ENCODE measurements around the gene MYO7B. TPM values are rescaled to one million over a fixed set of nuclear protein-coding genes. Genes with fewer than 3 reads are reported as not detected.
A peak's percentile ranks its signal among the peaks of the same experiment; 100 is the strongest.

Gene MYO7B
- total RNA-seq, 1 donor from 2014 or later: not detected

- FAIRE-seq: no peak
- DNase-seq (ENCODE audit: low read depth): peak; percentile 77
- no peak for TF ChIP-seq CTCF (IDR thresholded peaks at IDR 0.05; ENCODE audit: insufficient read depth, low read length, severe bottlenecking)
- Histone ChIP-seq H3K27me3 (ENCODE audit: control insufficient read depth, insufficient read depth, low read length) (no peaks in the 10 kb centered on the region), H3K36me3 (ENCODE audit: control insufficient read depth, insufficient read depth, low read length) (no peaks in the 10 kb centered on the region), H3K4me3 (ENCODE audit: low read depth, low read length) (no peak overlapping the region)
Measured at GRCh38 chr2:127530245-127531140, 5.0 kb upstream of the MYO7B start.

GRCh38 chr2:127531221-127531648 lies 4.2 kb upstream of the MYO7B start:
- TF ChIP-seq CTCF (IDR thresholded peaks at IDR 0.05; ENCODE audit: insufficient read depth, low read length, severe bottlenecking): no peak
- DNase-seq (ENCODE audit: low read depth) (peak; percentile 70), FAIRE-seq (no peak)
- Histone ChIP-seq H3K36me3 (ENCODE audit: control insufficient read depth, insufficient read depth, low read length) (no peaks in the 10 kb centered on the region), H3K4me3 (ENCODE audit: low read depth, low read length) (no peak overlapping the region), H3K27me3 (ENCODE audit: control insufficient read depth, insufficient read depth, low read length) (no peaks in the 10 kb centered on the region)

GRCh38 chr2:127532296-127532695 lies 3.2 kb upstream of the MYO7B start:
- H3K4me3 ChIP-seq (ENCODE audit: low read depth, low read length): no peak overlapping the region
- no peak for TF ChIP-seq CTCF (IDR thresholded peaks at IDR 0.05; ENCODE audit: insufficient read depth, low read length, severe bottlenecking)
- no peak for FAIRE-seq
- no peaks in the 10 kb centered on the region for H3K27me3 ChIP-seq (ENCODE audit: control insufficient read depth, insufficient read depth, low read length)
- H3K36me3 ChIP-seq (ENCODE audit: control insufficient read depth, insufficient read depth, low read length): no peaks in the 10 kb centered on the region
- no peak for DNase-seq (ENCODE audit: low read depth)

GRCh38 chr2:127535918-127536317 lies 435 bp downstream of the MYO7B start:
- FAIRE-seq (no peak), DNase-seq (ENCODE audit: low read depth) (no peak)
- TF ChIP-seq CTCF (IDR thresholded peaks at IDR 0.05; ENCODE audit: insufficient read depth, low read length, severe bottlenecking): no peak
- no peak overlapping the region for H3K4me3 ChIP-seq (ENCODE audit: low read depth, low read length)
- no peaks in the 10 kb centered on the region for H3K36me3 ChIP-seq (ENCODE audit: control insufficient read depth, insufficient read depth, low read length)
- H3K27me3 ChIP-seq (ENCODE audit: control insufficient read depth, insufficient read depth, low read length): no peaks in the 10 kb centered on the region

GRCh38 chr2:127536707-127537541 lies 1.4 kb downstream of the MYO7B start:
- TF ChIP-seq CTCF (IDR thresholded peaks at IDR 0.05; ENCODE audit: insufficient read depth, low read length, severe bottlenecking): no peak
- DNase-seq (ENCODE audit: low read depth) (no peak), FAIRE-seq (no peak)
- Histone ChIP-seq H3K36me3 (ENCODE audit: control insufficient read depth, insufficient read depth, low read length) (no peaks in the 10 kb centered on the region), H3K4me3 (ENCODE audit: low read depth, low read length) (no peak overlapping the region), H3K27me3 (ENCODE audit: control insufficient read depth, insufficient read depth, low read length) (no peaks in the 10 kb centered on the region)
